ENCODE data around the gene FBXO27. TPM values are rescaled to one million over a fixed set of nuclear protein-coding genes. Genes with fewer than 3 reads are reported as not detected.

The FBXO27 gene, protein sequence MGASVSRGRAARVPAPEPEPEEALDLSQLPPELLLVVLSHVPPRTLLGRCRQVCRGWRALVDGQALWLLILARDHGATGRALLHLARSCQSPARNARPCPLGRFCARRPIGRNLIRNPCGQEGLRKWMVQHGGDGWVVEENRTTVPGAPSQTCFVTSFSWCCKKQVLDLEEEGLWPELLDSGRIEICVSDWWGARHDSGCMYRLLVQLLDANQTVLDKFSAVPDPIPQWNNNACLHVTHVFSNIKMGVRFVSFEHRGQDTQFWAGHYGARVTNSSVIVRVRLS
- 0.34 and 2.7 TPM in 2 replicates for total RNA-seq

DNA sequence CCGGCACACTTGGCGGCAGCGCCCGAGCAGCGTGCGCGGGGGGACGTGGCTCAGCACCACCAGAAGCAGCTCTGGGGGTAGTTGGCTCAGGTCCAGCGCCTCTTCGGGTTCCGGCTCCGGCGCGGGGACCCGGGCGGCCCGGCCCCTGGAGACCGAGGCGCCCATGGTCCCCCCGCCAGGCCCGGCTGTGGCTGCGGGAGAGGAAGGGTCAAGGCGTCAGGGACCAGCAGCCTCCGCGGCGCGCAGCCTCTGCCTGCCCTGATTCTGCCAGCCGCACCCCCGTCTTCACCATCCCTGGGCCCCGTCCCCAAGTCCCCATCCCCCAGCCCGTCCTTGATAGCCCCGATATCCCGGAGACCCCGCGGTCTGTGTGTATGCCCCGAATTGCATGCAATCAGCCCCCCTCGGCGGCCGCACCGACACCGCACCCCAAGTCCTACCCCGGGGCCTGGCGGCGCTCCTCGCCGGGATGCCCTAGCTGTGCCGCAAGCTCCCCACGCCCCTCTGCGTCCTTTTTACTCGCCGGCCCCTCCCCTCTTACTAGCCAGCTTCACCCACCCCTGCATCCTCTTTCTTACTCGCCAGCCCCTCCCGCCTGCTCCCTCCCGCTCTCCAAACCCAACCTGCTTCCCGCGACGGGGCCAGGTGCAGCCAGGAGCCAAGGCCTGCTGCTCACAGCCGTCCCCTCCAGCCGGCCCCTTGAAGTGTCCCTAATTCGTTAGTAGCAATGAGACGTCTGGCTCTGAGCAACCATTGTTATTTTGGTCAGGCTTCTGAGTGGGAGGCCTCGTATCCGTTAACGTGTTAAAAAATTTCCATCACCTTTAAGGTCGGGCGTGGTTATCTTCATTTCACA lies at the start of gene FBXO27:
TSS of gene FBXO27 (minus strand) at position 487 of the 856 bp plus-strand sequence. CDS start at position 165, 322 bp downstream.

GRCh38 chr19:38975214-38975860 lies 57.0 kb downstream of the FBXO27 start, which contains the start of gene FBXO17:
TSS of gene FBXO17 (minus strand) at chr19:38975742. CDS start at chr19:38950319, 25,423 bp downstream.

Other genes starting within 250 kb of the FBXO27 start
- gene LGALS7B, start 243.3 kb downstream of the FBXO27 start, total RNA-seq = not detected in 2 replicates
- not detected in 2 replicates for gene LGALS4, start 219.6 kb downstream of the FBXO27 start, total RNA-seq
- gene ECH1, start 200.8 kb downstream of the FBXO27 start, total RNA-seq = 39.7 and 53.8 TPM in 2 replicates
- 212 and 264 TPM in 2 replicates for gene HNRNPL, start 182.6 kb downstream of the FBXO27 start, total RNA-seq
- 7.8 and 8.3 TPM in 2 replicates for gene RINL, start 154.3 kb downstream of the FBXO27 start, total RNA-seq
- gene SIRT2, start 132.9 kb downstream of the FBXO27 start, total RNA-seq = 81.7 and 86.8 TPM in 2 replicates
- gene NFKBIB, start 132.6 kb downstream of the FBXO27 start, total RNA-seq = 25.8 and 26.2 TPM in 2 replicates
- gene CCER2, start 120.4 kb downstream of the FBXO27 start, total RNA-seq = not detected in 2 replicates
- gene SARS2, start 101.8 kb downstream of the FBXO27 start, total RNA-seq = 23.8 and 27.8 TPM in 2 replicates
- gene MRPS12, start 101.6 kb downstream of the FBXO27 start, total RNA-seq = 65.5 and 68.4 TPM in 2 replicates
- gene FBXO17, start 56.8 kb downstream of the FBXO27 start, total RNA-seq = 2.1 and 6.5 TPM in 2 replicates
- gene ACP7, start 51.8 kb upstream of the FBXO27 start, total RNA-seq = 0.10 and 0.33 TPM in 2 replicates
- 10.0 and 16.9 TPM in 2 replicates for gene PAK4, start 93.2 kb upstream of the FBXO27 start, total RNA-seq
- gene NCCRP1, start 164.4 kb upstream of the FBXO27 start, total RNA-seq = 0.15 TPM in 1 of 2 replicates, not detected in the other
- not detected in 2 replicates for gene SYCN, start 171.7 kb upstream of the FBXO27 start, total RNA-seq
- gene IFNL3, start 212.5 kb upstream of the FBXO27 start, total RNA-seq = not detected in 2 replicates
- not detected in 2 replicates for gene IFNL4, start 216.3 kb upstream of the FBXO27 start, total RNA-seq
- not detected in 2 replicates for gene IFNL2, start 235.8 kb upstream of the FBXO27 start, total RNA-seq

All from mammary microvascular endothelial cell (primary cell).